ENCODE results near the gene PLOD2.
A peak's percentile ranks its signal among the peaks of the same experiment; 100 is the strongest.

PLOD2 gene

DNA sequence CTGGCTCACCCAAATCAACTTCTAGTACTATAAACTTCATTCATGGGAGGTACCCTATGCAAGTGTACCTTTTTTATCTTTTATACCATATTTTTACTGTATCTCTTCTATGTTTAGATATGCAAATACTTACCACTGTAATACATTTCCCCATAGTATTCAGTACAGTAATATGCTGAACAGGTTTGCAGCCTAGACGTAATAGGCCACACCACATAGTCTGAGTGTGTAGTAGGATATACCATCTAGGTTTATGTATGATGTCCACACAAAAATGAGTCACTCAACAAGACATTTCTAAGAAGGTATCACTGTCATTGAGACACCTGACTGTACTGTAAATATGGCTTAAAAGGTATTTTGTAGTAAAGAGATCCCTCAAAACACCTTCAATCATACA lies 124.7 kb downstream of the PLOD2 start:
- Histone ChIP-seq H3K79me2 (ENCODE audit: low read length) (no peaks in the 10 kb centered on the region), H3K4me1 (ENCODE audit: low read length) (no peaks in the 10 kb centered on the region), H3K27ac (ENCODE audit: low read length) (no peak overlapping the region), H3F3A (ENCODE audit: insufficient read depth, low read length) (no peaks in the 10 kb centered on the region), H3K4me3 (ENCODE audit: low read length) (no peak overlapping the region), H4K20me1 (ENCODE audit: insufficient read depth, low read length) (no peaks in the 10 kb centered on the region), H3K9me3 (replicated peaks; ENCODE audit: insufficient read depth, low read length) (no peaks in the 10 kb centered on the region), H2AFZ (ENCODE audit: low read length) (no peak overlapping the region), H3K9ac (ENCODE audit: low read length) (no peak overlapping the region), H3K4me2 (ENCODE audit: low read depth, low read length) (no peak overlapping the region), H3K36me3 (replicated peaks; ENCODE audit: insufficient read depth, low read length) (no peaks in the 10 kb centered on the region), H3K9me2 (replicated peaks; ENCODE audit: insufficient read depth, low read length) (no peaks in the 10 kb centered on the region), H3K27me3 (replicated peaks; ENCODE audit: insufficient read depth, low read length) (no peaks in the 10 kb centered on the region)
- no peak for DNase-seq
- TF ChIP-seq EZH2 (optimal IDR thresholded peaks at IDR 0.05; ENCODE audit: low read depth, low read length) (no peak), EZH2phosphoT487 (IDR thresholded peaks at IDR 0.05; ENCODE audit: low read length) (no peak)
- TF ChIP-seq, protein P1, sequence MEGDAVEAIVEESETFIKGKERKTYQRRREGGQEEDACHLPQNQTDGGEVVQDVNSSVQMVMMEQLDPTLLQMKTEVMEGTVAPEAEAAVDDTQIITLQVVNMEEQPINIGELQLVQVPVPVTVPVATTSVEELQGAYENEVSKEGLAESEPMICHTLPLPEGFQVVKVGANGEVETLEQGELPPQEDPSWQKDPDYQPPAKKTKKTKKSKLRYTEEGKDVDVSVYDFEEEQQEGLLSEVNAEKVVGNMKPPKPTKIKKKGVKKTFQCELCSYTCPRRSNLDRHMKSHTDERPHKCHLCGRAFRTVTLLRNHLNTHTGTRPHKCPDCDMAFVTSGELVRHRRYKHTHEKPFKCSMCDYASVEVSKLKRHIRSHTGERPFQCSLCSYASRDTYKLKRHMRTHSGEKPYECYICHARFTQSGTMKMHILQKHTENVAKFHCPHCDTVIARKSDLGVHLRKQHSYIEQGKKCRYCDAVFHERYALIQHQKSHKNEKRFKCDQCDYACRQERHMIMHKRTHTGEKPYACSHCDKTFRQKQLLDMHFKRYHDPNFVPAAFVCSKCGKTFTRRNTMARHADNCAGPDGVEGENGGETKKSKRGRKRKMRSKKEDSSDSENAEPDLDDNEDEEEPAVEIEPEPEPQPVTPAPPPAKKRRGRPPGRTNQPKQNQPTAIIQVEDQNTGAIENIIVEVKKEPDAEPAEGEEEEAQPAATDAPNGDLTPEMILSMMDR (IDR thresholded peaks at IDR 0.05; ENCODE audit: low read length): no peak

DNA sequence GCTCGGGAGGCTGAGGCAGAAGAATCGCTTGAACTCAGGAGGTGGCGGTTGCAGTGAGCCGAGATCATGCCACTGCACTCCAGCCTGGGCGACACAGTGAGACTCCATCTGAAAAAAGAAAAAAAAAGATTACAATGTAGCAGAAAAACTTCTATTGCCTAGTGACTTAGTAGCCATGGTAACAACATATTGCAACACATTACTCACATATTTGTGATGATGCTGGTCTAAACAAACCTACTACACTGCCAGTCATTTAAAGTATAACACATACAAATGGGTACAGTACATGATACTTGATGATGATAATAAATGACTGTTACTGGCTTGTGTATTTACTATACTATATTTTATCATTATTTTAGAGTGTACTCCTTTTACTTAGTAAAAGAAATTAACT lies 125.6 kb downstream of the PLOD2 start:
- no peaks in the 10 kb centered on the region for H3K9me2 ChIP-seq (replicated peaks; ENCODE audit: insufficient read depth, low read length)
- no peak overlapping the region for H3K4me3 ChIP-seq (ENCODE audit: low read length)
- TF ChIP-seq EZH2phosphoT487 (IDR thresholded peaks at IDR 0.05; ENCODE audit: low read length) (no peak), EZH2 (optimal IDR thresholded peaks at IDR 0.05; ENCODE audit: low read depth, low read length) (no peak)
- TF ChIP-seq, protein P1 (IDR thresholded peaks at IDR 0.05; ENCODE audit: low read length): no peak
- no peak overlapping the region for H3K9ac ChIP-seq (ENCODE audit: low read length)
- H2AFZ ChIP-seq (ENCODE audit: low read length): no peak overlapping the region
- no peak overlapping the region for H3K27ac ChIP-seq (ENCODE audit: low read length)
- no peak overlapping the region for H3K4me2 ChIP-seq (ENCODE audit: low read depth, low read length)
- H3K4me1 ChIP-seq (ENCODE audit: low read length): no peaks in the 10 kb centered on the region
- no peaks in the 10 kb centered on the region for H4K20me1 ChIP-seq (ENCODE audit: insufficient read depth, low read length)
- no peaks in the 10 kb centered on the region for H3K79me2 ChIP-seq (ENCODE audit: low read length)
- no peaks in the 10 kb centered on the region for H3K36me3 ChIP-seq (replicated peaks; ENCODE audit: insufficient read depth, low read length)
- no peaks in the 10 kb centered on the region for H3K27me3 ChIP-seq (replicated peaks; ENCODE audit: insufficient read depth, low read length)
- no peaks in the 10 kb centered on the region for H3K9me3 ChIP-seq (replicated peaks; ENCODE audit: insufficient read depth, low read length)
- DNase-seq: no peak
- H3F3A ChIP-seq (ENCODE audit: insufficient read depth, low read length): no peaks in the 10 kb centered on the region

DNA sequence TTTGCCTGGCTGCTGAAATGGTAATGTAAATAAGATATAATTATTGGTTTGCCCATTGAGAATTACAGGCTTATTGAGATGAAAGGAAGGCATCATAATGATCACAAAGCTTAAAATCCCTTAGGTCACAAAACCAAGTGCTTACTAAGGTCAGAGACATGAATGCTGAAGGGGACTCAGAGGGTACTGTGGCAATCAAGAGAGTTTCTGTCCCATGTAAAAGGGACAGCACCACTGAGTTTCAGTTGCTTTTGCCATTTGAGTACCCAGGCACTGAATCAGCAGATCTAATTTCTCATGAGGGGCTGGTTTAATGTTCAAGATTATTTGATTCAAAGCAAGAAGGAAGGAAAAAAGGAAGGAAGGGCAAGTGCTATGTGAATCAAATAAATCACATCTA lies 127.0 kb downstream of the PLOD2 start:
- no peaks in the 10 kb centered on the region for H3K27me3 ChIP-seq (replicated peaks; ENCODE audit: insufficient read depth, low read length)
- H2AFZ ChIP-seq (ENCODE audit: low read length): no peak overlapping the region
- H3K27ac ChIP-seq (ENCODE audit: low read length): no peak overlapping the region
- no peaks in the 10 kb centered on the region for H3K36me3 ChIP-seq (replicated peaks; ENCODE audit: insufficient read depth, low read length)
- H3K9me3 ChIP-seq (replicated peaks; ENCODE audit: insufficient read depth, low read length): no peaks in the 10 kb centered on the region
- H3K4me2 ChIP-seq (ENCODE audit: low read depth, low read length): no peak overlapping the region
- no peak overlapping the region for H3K9ac ChIP-seq (ENCODE audit: low read length)
- H3K4me1 ChIP-seq (ENCODE audit: low read length): no peaks in the 10 kb centered on the region
- H3K79me2 ChIP-seq (ENCODE audit: low read length): no peaks in the 10 kb centered on the region
- H3K9me2 ChIP-seq (replicated peaks; ENCODE audit: insufficient read depth, low read length): no peaks in the 10 kb centered on the region
- no peak overlapping the region for H3K4me3 ChIP-seq (ENCODE audit: low read length)
- no peaks in the 10 kb centered on the region for H4K20me1 ChIP-seq (ENCODE audit: insufficient read depth, low read length)
- no peak for TF ChIP-seq EZH2 (optimal IDR thresholded peaks at IDR 0.05; ENCODE audit: low read depth, low read length)
- peak; percentile 23 for DNase-seq
- H3F3A ChIP-seq (ENCODE audit: insufficient read depth, low read length): no peaks in the 10 kb centered on the region

DNA sequence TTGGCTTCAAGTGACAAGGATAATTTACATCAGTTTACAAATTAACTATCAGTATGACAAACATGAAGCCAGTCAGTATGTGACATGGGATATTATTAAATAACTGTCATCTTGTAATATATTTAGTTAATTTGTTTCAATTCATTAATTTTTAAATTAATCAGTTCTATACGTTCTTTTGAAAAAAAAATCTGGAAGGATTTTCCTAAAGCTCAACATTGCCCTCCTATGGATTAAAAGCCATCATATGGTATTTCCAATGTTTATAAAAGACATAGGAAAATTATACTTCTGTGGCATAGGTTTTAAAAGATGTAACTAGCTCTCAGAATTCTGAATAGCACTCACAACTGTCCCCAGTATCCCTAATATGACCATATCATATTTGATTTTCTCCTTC lies 134.4 kb downstream of the PLOD2 start:
- no peaks in the 10 kb centered on the region for H3K36me3 ChIP-seq (replicated peaks; ENCODE audit: insufficient read depth, low read length)
- H3K4me3 ChIP-seq (ENCODE audit: low read length): no peak overlapping the region
- H3K9ac ChIP-seq (ENCODE audit: low read length): no peak overlapping the region
- no peaks in the 10 kb centered on the region for H3K9me2 ChIP-seq (replicated peaks; ENCODE audit: insufficient read depth, low read length)
- no peak overlapping the region for H3K4me2 ChIP-seq (ENCODE audit: low read depth, low read length)
- no peaks in the 10 kb centered on the region for H3K79me2 ChIP-seq (ENCODE audit: low read length)
- H4K20me1 ChIP-seq (ENCODE audit: insufficient read depth, low read length): no peaks in the 10 kb centered on the region
- H3K27ac ChIP-seq (ENCODE audit: low read length): no peak overlapping the region
- no peaks in the 10 kb centered on the region for H3K27me3 ChIP-seq (replicated peaks; ENCODE audit: insufficient read depth, low read length)
- no peak for DNase-seq
- H3F3A ChIP-seq (ENCODE audit: insufficient read depth, low read length): no peaks in the 10 kb centered on the region
- no peak overlapping the region for H2AFZ ChIP-seq (ENCODE audit: low read length)
- H3K4me1 ChIP-seq (ENCODE audit: low read length): no peaks in the 10 kb centered on the region
- TF ChIP-seq, protein P1 (IDR thresholded peaks at IDR 0.05; ENCODE audit: low read length): no peak
- no peak for TF ChIP-seq EZH2phosphoT487 (IDR thresholded peaks at IDR 0.05; ENCODE audit: low read length)
- TF ChIP-seq EZH2 (optimal IDR thresholded peaks at IDR 0.05; ENCODE audit: low read depth, low read length): no peak
- no peaks in the 10 kb centered on the region for H3K9me3 ChIP-seq (replicated peaks; ENCODE audit: insufficient read depth, low read length)
